ENCODE results near the gene XYLT1. TPM values are rescaled to one million over a fixed set of nuclear protein-coding genes. Genes with fewer than 3 reads are reported as not detected.
"Not testable (repeated sequence)": the region's sequence is repeated elsewhere in the genome, so short reads cannot be mapped to it uniquely, and the experiment has no call there.

The XYLT1 gene
- total RNA-seq, 1 experiment from 2014 or later, result 7.3 TPM

DNA sequence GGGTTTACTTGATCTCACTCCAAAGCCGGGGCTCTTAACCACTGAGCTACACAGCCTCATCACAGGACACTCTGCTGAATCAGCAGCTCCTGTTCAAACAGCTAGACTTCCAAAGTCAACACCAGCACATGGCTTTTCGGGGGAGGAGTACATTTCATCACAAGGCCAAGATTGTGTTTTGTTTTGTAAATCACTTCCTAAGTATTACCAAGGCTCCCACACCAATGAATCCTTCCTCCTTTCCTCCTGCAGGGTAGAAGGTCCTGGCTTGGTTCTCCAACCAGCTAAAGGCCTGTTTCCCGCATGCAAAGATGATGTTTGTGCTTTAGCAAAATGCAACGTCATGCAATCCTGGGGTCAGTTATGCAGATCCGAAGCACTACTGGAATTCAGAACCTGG, 152.5 kb downstream of the XYLT1 start:
- Histone ChIP-seq H3K9me3 (no peaks in the 10 kb centered on the region), H3K27me3 (no peaks in the 10 kb centered on the region), H3K4me3 (no peak overlapping the region), H3K36me3 (no peaks in the 10 kb centered on the region; the same call in 1 of the 2 replicates)
- DNase-seq, result no peak

DNA sequence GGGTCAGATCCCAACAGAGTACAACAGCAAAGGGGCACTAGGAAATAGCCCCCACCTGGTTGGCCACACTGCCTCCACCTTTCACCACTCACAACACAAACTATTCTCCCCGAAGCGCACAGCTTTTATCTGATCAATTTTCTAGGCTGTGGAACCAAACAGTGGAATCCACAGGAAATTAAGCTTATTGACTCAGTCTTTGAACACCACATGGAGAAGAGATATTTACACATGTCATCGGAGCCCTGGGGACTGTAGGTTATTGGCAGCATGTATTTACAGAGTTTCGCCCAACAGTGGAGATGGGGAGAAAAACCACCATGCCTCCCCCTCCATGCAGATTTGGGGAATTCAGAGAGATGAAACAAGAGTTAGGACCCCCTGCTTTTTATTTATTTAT, 154.8 kb downstream of the XYLT1 start:
- Histone ChIP-seq H3K36me3 (no peaks in the 10 kb centered on the region; the same call in 1 of the 2 replicates), H3K27me3 (no peaks in the 10 kb centered on the region), H3K9me3 (no peaks in the 10 kb centered on the region; the same call in 1 of the 2 replicates), H3K4me3 (no peak overlapping the region)
- DNase-seq, result no peak

DNA sequence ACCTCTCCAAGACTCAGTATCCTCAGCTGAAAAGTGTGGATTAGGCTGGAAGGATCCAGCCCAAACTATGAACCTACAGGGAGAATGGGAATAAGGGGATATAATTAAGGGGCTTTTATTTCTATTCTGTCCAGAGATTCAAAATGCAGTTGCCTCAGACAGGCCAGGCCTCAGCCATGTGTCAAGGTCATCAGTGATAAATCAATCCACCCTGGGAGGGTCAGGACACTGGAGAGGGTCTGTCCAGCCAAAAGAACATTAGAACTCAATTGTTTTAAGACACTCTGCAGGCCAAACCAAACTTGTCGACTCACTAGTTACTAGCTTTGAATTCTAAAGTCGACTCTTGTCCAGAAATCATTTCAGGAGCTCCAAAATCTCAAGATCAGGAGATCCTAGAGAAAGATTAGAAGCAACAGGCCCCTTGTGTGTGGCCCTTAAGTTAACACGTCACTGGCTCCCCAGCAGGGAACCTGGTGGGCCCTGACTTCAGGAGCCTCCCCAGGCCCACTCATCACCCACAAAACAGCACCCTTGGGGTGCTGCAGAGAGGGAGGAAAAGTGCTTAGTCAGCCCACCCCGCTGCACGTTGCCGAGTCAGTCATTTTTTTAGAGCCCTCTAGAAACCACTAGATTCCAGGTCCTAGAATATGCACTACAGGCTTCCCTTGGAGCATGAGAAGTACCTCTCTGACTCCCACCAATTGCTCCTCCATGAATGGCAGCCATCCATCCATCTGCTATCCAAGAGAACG, 156.8 kb downstream of the XYLT1 start:
- DNase-seq, result no peak
- Histone ChIP-seq H3K27me3 (no peaks in the 10 kb centered on the region), H3K9me3 (no peaks in the 10 kb centered on the region; the same call in 1 of the 2 replicates), H3K4me3 (no peak overlapping the region), H3K36me3 (no peaks in the 10 kb centered on the region; the same call in 1 of the 2 replicates)

DNA sequence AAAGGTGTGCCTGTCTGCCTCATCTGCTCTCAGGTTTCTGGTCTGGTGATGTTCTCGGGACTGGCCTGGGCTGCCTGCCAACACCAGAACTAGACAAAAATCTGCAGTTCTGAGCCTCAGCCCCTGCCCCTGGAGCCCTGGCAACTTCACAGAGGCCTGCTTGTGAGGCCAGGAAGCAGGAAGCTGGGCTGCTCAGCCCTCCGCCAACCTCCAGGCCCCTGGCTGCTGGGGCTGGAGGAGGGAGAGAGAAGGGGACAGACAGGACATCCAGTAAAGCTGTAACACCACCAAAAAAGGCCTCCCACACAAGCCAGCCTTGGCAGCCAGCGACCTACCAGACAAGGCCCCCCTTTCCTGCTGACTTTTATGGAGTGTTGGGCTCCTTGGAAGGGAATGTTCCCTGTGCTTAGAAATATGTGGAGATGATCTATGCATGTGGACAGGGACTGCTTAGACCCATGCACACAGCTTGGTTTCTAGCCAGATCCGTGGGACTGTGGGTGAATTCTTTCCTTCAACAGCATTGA, 157.6 kb downstream of the XYLT1 start:
- Histone ChIP-seq H3K9me3 (no peaks in the 10 kb centered on the region; the same call in 1 of the 2 replicates), H3K27me3 (no peaks in the 10 kb centered on the region), H3K36me3 (no peaks in the 10 kb centered on the region; the same call in 1 of the 2 replicates), H3K4me3 (no peak overlapping the region)
- no peak for DNase-seq

- DNase-seq, result peak; percentile 60
- Histone ChIP-seq H3K36me3 (no peaks in the 10 kb centered on the region; the same call in 1 of the 2 replicates), H3K4me3 (no peak overlapping the region), H3K9me3 (no peaks in the 10 kb centered on the region; the same call in 1 of the 2 replicates), H3K27me3 (no peaks in the 10 kb centered on the region)
Observed at GRCh38 chr16:17312094-17312710, 158.6 kb downstream of the XYLT1 start.

GRCh38 chr16:17311333-17312093, 159.2 kb downstream of the XYLT1 start:
- Histone ChIP-seq H3K4me3 (no peak overlapping the region), H3K27me3 (no peaks in the 10 kb centered on the region), H3K9me3 (no peaks in the 10 kb centered on the region; the same call in 1 of the 2 replicates), H3K36me3 (no peaks in the 10 kb centered on the region; the same call in 1 of the 2 replicates)
- no peak for DNase-seq

DNA sequence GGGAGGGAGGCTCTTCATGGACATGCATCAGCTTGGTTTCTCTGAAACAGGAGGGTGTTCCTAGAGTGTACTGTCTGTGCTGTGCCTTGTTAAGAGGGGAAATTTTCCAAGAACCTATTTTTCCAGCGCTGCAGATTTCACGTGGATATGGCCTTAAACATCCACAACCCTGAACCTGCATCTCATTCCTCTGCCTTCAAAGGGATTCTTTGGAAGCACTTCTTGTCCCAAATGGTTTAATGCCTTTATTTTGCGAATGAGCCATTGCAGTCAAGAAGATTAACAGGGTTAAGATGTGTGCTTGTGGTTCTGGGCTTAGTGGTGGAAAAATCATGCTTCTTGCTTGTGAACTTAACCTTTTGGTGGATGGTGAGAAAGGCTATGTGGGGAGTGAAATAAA, 161.2 kb downstream of the XYLT1 start:
- no peak for DNase-seq
- no peaks in the 10 kb centered on the region; the same call in 1 of the 2 replicates for H3K36me3 ChIP-seq
- no peak overlapping the region for H3K4me3 ChIP-seq
- H3K9me3 ChIP-seq, result no peaks in the 10 kb centered on the region; the same call in 1 of the 2 replicates
- H3K27me3 ChIP-seq, result no peaks in the 10 kb centered on the region

DNA sequence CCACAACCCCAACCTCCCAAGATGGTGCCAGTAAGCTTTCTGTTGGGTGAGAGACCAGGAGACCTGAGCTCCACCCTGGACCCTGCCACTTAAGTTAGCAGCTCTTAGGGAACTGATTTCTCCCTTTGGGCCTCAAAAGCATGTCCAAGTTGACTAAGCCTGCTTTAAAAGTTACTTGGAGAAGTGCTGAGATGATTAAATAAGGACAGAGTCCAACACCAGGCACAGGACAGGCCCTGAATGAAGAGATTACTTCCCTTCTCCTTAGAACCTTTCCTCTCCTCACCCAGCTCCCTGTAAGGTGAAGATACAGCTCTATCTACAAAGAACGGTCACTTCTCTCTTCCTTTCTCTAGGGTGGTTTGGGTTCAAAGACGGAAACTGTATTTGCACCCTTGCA, 162.6 kb downstream of the XYLT1 start:
- DNase-seq, result no peak
- Histone ChIP-seq H3K27me3 (no peaks in the 10 kb centered on the region), H3K9me3 (no peaks in the 10 kb centered on the region; the same call in 1 of the 2 replicates), H3K36me3 (no peaks in the 10 kb centered on the region; the same call in 1 of the 2 replicates), H3K4me3 (no peak overlapping the region)

DNA sequence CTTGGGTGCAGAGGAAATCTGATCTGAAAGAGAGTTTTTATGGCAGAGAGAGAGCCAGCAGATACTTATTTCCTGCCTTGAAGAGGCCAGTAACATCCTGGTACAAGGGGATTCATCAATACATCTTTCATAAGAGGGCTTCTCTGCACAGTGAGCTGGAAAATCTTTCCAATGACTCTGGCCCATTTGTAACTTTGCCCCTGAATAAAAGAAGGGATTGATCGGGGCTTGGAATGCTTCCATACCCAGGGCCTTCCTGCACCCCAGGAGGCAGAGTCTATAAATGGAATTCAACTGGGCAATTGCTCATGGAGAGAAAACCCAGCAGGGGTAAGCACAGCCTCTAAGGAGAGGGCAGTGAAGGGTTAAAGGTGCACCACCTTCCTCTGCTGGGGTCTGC, 163.3 kb downstream of the XYLT1 start:
- no peaks in the 10 kb centered on the region; the same call in 1 of the 2 replicates for H3K36me3 ChIP-seq
- no peaks in the 10 kb centered on the region; the same call in 1 of the 2 replicates for H3K9me3 ChIP-seq
- no peak overlapping the region for H3K4me3 ChIP-seq
- DNase-seq, result no peak
- no peaks in the 10 kb centered on the region for H3K27me3 ChIP-seq

- Histone ChIP-seq H3K9me3 (no peaks in the 10 kb centered on the region), H3K27me3 (no peaks in the 10 kb centered on the region), H3K36me3 (no peaks in the 10 kb centered on the region), H3K4me3 (no peak overlapping the region)
- no peak for DNase-seq
Observed at GRCh38 chr16:17306745-17307144, 164.0 kb downstream of the XYLT1 start.

- not testable (repeated sequence) for H3K4me3 ChIP-seq, H3K9me3 ChIP-seq, H3K27me3 ChIP-seq, H3K36me3 ChIP-seq, DNase-seq
Observed at GRCh38 chr16:17306211-17306610, 164.5 kb downstream of the XYLT1 start.

DNA sequence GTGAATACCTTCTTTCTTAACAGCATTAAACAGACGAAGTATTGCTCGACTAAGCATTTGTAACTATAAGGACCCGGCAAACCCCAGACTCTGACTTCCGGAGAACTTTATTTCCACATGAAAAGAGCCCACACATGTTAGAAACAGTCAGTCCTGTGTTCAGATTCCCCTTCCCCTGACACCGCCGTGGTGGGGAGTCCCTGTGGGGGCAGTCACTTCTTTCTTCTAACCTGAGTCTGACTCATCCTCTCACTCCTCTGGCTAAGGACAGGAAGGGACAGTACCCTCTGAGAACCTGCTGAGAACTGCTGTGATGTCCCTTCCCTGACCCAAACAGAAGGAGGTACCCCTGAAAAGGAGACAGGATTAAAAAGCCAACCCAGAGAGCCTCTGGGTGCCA, 165.1 kb downstream of the XYLT1 start:
- no peak overlapping the region for H3K4me3 ChIP-seq
- H3K9me3 ChIP-seq, result no peaks in the 10 kb centered on the region
- no peak for DNase-seq
- no peaks in the 10 kb centered on the region for H3K36me3 ChIP-seq
- no peaks in the 10 kb centered on the region for H3K27me3 ChIP-seq

DNA sequence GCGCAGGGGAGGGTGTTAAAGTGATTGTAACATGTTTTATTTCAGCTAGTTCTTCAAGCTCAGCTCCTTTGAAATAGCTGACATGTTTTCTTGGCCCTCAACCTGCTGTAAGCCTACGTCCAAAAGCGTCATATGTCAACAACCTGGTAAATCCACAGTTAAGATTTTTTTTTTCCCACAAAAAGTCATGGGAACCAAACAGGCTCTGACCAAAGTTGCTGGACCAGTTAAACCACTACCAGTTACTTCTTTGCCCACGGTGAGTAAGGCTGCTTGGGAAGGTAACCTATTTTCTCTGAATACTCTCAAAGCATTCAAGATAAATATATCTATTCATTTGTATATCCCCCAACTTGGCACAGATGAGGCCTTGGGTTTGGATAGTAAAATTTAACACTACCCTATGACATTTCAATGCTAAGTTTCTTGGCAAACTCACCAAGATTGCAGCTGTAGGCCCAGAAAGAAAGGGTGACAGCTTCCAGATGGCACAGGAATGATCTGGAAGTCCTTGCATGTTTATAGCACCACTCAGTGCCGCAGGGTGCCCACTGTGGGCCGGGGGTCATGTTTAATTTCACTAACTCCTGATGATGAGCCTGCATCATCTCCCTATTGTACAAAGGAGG, 166.2 kb downstream of the XYLT1 start:
- H3K9me3 ChIP-seq, result no peaks in the 10 kb centered on the region
- H3K36me3 ChIP-seq, result no peaks in the 10 kb centered on the region
- no peak overlapping the region for H3K4me3 ChIP-seq
- peak; percentile 60 for DNase-seq
- H3K27me3 ChIP-seq, result no peaks in the 10 kb centered on the region

DNA sequence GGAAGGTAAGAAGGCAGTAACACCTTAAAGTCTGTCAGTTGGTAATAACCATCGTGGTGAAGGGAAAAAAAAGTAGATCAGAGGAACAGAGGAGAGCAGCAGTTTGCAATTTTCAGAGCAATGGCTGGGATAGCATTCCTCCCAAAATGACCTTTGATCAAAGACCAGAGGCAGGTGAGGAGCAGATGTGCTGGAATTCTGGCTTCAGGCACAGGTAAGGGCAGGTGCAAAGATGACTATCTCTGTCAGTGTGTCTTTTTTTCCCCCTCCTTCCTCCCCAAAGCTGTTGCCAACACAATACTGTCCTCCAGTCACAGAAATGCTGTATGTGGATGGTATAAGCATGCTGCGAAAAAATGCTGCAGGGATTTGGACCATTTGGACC, 166.7 kb downstream of the XYLT1 start:
- H3K36me3 ChIP-seq, result no peaks in the 10 kb centered on the region
- H3K4me3 ChIP-seq, result no peak overlapping the region
- no peaks in the 10 kb centered on the region for H3K9me3 ChIP-seq
- no peaks in the 10 kb centered on the region for H3K27me3 ChIP-seq
- DNase-seq, result no peak

- no peaks in the 10 kb centered on the region for H3K36me3 ChIP-seq
- no peaks in the 10 kb centered on the region for H3K27me3 ChIP-seq
- no peaks in the 10 kb centered on the region for H3K9me3 ChIP-seq
- DNase-seq, result no peak
- no peak overlapping the region for H3K4me3 ChIP-seq
Observed at GRCh38 chr16:17303101-17303500, 167.7 kb downstream of the XYLT1 start.

DNA sequence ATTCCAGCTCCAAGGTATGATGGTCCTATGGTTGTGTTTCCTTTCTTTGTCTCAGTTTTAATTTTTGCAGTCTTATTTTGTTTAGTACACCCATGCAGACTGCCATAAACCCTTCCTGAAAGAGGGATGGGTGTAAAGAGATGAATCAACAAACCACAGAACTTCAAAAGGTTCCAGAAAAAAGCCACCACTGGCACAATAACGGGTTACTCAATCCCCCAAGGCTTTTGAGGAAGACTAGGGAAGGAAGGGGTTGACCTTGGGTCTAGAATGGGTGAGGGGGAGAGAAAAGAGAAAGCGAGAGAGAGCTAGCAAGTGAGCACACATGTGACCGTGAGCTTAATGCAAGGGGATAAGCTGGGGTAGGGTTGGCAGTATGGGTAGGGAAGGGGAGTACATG, 168.1 kb downstream of the XYLT1 start:
- H3K9me3 ChIP-seq, result no peaks in the 10 kb centered on the region

More for the DNA sequence above, 168.1 kb downstream of the XYLT1 start:
- Histone ChIP-seq H3K4me3 (no peak overlapping the region), H3K36me3 (no peaks in the 10 kb centered on the region), H3K27me3 (no peaks in the 10 kb centered on the region)
- DNase-seq, result no peak

Data from MG63 (cell line).